ENCODE results near the gene ZSCAN26.

Gene ZSCAN26

DNA sequence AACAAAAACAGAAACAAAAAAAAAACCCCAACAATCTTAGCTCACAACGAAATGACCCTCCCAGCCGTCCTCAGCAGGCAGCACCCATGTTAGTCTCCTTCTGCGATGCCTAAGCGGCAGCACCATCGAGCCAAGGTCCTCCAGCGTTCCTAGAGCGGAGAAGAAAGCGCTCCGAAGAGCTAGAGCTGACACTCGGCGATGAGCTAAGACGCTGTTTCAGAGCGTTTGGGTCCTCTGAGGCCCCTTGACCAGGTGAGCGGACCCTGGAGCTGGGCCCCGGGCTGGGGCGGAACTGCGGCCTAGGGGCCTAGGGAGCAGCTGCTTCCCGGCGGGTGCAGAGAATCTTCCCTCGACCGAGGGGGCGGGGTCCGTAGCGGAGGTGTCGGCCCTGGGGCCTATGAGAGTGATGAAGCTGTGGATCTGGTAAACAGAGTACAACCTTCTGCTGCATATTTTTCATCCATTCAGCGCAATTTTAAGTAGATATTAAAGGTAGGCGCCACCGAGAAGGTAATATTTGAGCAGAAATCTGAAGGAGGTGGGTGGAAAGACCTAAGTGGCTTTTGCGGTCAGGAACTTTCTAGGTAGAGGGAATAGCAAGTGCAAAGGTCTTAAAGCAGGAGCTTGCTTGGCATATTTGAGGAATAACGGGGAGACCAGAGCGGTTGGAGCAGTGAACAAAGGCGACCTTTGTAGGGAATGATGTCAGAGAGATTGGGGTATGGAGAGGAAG is at the start of gene ZSCAN26:
ZSCAN26 (plus strand) TSS at position 182 of the 733 bp plus-strand sequence. CDS start 4,777 bp downstream, outside the sequence.
- peak; percentile 88 for DNase-seq (ENCODE audit: low spot score)

DNA sequence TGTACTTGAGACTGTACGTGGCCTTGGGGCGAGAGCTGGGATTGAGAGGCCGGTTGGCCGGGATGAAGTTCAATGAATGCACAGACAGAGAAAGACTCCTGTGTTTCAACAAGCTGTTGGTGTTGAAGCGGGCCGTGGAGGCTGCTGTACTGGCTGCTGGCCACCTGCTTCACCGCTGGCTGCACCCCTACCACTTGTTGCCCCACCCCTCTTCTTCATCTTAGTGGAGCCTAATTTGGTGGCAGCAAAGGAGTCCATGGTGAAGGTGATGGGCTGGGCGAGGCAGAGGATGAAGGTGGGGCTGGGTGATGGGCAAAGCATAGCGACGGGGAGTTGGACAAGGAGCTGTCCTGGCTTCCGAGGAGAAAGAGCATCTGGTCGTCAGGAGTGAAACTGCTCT is 49.1 kb upstream of the ZSCAN26 start:
- DNase-seq (ENCODE audit: low spot score): no peak

DNA sequence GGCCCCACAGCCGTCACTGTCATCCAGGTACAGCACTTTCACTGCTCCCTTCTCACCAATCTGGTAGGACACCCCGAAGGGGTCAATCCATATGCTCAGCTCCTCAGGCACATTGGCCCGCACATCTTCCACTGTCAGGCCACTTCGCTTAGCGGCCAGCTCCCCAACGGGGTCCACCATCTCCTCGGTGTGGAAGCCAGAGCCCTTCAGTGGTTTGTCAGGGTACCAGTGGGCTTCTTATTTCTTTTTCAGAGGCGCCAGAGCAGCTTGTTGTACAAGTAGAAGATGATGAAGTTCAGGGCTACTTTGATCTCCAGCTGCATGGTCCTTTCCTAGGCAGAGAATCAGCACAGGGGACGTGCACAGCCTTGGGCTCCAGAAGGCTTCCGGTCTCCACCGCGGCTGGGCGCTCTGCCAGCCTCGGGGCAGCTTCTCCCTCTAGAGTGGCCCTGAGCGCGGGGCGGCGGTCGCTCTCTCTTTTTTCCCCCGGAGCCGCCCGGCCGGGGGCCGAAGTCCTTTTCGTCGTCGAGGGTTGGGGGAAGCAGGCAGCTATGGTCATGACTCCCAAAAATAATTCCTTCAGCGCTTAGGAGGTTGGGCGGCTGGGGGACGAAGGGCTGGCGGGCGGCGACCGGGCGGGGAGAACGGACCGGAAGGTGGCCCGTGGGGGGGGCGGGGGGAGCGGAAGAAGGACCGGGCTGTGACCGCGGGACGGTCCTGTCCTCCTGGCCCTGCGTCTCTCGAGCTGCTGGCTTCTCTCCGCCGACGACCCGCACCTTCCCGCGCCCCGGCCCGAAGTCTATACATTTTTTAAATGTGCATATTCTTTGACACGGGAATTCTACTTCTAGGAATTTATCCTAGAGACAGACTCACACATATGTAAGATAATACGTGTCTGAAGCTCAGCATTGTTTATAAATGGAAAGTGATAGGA is 48.4 kb upstream of the ZSCAN26 start:
- peak; percentile 45 for DNase-seq (ENCODE audit: low spot score)

DNA sequence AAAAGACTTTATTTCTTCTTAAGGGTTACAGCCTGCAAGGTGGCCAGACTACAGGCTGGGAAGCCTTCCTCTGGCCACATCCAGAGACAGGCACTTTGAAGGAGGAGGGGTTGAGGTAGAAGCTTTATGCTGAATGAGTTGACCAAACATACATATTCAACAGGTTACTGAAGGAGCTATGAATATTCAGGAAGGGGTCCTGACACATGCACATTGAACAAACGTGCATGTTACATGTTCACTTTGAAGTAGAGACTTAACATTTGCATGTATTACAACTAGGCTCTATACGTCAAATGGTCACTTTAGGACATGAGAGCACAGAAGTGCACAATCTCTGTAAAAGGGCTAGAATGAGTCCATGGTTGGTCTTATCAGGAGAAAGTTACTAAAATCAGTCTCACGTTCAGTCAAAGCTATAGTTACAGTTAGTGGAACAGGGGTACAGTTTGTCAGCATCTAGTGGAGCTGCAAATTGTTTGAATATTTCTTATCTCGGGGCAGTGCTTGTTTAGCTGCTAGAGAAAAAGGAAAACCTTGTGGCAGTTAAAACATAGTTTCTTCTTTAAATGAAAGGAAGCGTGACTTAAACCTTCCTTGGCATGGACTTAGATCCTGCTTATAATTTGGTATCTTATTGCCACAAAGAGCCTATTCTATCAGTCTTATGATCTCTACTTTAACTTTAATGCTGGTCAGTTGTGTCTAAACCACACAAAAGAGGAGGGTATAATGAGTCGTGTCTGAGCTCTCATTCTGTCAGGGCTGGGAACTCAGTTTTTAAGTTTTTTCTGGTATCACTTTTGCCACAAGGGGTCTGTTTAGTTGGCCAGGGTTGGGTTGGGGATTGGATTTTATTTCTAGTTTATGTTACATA is 46.4 kb upstream of the ZSCAN26 start:
- no peak for DNase-seq (ENCODE audit: low spot score)

DNA sequence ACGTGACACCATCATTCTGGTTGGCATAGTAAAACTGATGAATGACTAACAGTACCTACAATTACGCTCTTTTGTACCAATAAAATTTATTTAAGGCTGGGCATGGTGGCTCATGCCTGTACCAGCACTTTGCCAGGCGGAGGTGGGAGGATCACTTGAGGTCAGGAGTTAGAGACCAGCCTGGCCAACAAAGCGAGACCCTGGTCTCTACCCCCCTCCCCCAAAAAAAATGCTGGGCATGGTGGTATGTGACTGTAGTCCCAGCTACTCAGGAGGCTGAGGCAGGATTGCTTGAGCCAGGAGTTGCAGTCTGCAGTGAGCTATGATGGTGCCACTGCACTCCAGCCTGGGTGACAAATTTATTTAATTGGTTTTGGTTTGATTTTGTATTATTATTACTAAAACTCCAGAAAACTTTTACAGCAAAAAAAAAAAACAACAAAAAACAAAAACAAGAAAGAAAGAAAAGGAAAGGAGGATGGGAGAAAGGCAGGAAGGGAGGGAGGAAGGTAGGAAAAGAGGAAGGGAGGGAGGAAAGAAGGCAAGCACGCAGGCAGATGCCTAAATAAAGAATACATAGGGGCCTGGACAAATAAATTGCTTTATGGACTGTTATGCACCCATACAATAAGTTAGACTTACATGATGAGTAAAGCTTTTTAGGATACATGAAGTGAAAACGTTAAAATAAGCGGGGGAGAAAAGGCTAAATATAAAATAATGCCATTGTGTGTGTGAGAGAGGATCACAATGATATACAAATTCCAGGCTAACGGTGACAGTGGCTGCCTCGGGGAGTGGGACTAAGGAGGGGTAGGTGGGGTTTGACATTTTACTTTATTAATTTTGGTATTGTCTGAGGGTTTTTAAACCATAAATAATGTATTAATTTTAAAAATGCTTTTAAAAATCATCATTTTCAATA is 42.5 kb upstream of the ZSCAN26 start:
- DNase-seq (ENCODE audit: low spot score): no peak

DNA sequence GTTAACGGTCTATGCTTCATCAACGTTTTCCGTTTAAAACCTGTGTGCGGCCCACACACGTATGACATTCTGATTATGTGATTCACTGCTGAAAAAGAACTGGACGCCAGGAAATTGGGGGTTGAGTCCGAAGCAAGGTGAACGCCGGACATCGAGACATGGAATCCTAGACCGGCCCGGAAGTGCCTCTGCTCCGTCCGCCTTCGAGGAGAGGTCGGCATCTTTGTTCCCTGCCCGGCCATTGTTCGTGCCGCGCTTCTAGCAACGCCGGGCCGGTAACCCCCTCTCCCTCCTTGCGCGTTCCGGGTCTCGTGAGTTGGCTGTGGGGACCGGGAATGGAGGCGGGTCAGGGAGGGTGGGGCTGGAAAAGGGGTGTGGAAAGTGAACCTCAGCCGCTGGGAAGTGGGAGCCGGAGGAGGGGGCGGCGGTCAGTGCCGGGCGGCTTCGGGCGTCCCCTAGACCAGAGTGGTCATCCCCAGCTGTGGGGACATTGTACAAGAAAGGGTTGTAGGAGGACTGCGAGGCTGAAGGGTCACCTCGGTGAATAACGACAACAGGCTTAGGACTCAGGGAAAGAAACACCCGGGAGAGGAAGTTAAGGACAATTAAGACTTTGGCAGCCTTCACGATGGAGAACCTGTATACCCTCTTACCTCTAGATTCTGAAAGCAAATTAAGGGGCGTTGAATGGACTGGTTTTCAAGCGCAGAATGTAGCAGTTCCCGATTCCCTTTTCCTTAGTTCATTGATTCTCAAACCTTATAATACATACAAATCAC is 41.7 kb upstream of the ZSCAN26 start, which contains the start of gene ZSCAN9:
ZSCAN9 (plus strand) TSS at position 220 of the 779 bp plus-strand sequence. CDS start 1,810 bp downstream, outside the sequence.
- peak; percentile 54 for DNase-seq (ENCODE audit: low spot score)

DNA sequence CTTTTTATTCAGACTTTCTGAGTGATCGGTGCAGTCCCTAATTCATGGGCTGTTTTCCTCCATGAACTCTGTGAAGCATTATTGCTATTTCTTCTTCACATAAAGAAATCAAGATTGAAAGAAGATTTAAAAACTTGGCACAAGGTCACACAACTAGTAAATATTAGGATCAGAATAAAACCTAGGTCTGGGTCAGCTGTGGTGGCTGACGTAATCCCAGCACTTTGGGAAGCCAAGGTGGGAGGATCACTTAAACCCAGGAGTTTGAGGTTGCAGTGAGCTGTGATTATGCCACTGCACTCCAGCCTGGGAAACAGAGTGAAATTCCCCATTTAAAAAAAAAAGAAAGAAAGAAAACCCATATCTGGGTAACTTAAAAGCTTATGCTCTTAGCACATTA is 40.5 kb upstream of the ZSCAN26 start:
- DNase-seq (ENCODE audit: low spot score): no peak

DNA sequence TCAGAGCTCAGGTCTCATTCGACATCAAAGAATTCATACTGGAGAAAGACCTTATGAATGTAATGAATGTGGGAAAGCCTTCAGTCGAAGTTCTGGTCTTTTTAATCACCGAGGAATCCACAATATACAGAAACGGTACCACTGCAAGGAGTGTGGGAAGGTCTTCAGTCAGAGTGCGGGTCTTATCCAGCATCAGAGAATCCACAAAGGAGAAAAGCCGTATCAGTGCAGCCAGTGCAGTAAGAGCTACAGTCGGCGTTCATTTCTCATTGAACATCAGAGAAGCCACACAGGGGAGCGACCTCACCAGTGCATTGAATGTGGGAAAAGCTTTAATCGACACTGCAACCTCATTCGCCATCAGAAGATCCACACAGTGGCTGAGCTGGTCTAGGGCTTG is 34.2 kb upstream of the ZSCAN26 start:
- no peak for DNase-seq (ENCODE audit: low spot score)

DNA sequence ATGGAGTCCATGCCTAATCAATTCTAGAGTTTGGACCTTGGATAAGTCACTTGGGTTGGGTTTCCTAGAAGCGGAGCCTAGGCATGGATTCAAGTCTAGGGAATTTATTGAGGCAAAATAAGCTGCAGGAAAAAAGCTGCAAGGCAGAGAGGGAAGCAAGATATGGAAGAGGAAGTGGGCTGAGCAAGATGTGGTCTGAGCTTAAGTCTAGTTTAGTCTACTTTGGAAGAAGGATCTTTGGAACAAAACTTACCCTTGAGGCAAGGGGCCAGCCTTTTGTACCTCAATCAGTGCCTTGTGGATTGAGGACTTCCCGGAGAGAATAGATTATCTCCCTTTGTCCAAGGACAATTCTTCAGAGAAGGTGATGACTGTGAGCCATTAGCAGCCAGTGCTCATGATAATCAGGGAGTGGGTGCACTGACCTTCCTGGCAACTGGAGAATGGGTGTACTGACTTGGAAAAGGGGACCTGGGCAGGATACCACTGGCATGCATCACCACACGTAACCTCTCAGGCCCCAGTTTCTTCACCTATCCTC is 31.0 kb upstream of the ZSCAN26 start:
- no peak for DNase-seq (ENCODE audit: low spot score)

DNA sequence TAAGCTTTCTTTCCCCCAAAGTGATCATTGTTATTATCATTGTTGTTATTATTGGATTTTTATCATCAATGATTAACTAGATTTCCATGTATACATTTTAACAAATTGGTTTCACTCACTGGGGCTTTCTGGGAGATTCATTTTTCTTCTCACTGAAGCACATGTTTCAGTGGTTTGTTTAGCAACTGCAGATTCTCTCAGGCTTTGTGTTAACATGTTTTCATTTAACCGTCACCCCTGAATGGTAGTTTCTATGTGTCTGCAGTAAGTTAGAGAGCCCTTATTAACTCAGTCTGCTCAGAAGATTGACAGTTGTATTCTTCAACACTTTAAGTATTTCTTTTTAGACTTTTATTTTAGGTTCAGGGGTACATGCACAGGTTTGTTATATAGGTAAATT is 27.3 kb upstream of the ZSCAN26 start:
- DNase-seq (ENCODE audit: low spot score): no peak

DNA sequence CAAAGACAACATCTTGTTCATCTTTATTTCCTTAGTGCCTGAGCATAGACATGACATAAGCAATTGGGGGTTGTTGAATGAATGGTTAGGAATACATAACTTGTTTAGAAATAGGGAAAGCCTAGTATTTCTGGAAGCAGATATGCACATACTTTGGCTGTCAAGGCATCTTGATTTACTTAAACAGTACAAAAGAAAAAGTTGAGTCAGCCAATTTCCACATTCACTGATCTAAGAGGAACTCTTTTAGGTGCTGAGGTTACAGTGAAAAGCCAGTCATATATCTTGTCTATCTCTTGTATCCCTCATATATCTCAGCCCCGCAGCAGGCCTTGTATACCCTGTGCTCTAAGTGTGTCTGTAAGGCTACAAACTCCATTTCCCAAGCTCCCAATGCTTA is 26.5 kb upstream of the ZSCAN26 start:
- DNase-seq (ENCODE audit: low spot score): no peak

DNA sequence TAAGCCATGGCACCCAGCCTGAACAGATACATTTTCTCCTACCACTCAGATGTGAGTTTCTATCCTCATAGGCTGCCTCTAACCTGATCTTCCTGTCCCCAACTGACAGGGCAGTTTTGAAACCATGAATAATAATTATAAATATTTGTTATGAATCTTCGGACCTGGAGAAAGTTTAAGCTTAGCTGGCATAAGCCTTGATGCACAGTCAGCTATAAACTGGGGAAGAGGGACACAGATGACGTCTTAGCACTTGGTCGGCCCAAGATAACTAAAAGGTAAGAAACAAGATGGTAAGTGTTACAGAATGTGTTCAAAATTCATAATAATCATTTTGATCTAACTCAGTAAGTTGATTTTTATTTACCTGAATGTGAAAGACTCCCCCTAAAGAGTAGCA is 23.0 kb upstream of the ZSCAN26 start:
- no peak for DNase-seq (ENCODE audit: low spot score)

DNA sequence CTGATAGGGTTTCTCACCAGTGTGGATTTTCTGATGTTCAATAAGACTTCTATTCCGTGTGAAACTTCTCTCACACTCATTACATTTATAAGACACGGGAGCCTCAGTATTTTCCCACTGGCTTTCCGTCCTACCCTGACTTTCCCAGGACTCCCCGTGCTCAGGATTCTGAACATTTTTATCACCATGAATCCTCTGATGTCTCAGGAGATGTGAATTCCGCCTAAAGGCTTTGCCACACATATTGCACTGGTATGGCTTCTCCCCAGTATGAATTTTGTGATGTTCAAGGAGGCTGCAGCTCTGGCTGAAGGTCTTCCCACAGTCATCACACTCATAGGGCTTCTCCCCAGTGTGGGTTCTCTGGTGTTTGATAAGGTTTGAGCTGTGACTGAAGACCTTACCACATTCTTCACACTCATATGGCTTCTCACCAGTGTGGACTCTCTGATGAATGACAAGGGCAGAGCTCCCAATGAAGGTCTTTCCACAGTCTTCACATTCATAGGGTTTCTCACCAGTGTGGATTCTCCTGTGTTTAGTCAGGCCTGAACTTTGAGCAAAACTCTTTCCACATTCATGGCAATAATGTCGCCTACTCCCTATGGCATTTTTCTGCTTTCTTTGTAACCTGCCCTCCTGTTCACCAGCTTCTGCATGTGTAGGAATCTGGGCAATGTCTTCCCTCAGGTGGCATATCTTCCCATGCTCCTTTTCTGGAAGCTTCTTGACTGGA is 21.6 kb upstream of the ZSCAN26 start:
- DNase-seq (ENCODE audit: low spot score): no peak

DNA sequence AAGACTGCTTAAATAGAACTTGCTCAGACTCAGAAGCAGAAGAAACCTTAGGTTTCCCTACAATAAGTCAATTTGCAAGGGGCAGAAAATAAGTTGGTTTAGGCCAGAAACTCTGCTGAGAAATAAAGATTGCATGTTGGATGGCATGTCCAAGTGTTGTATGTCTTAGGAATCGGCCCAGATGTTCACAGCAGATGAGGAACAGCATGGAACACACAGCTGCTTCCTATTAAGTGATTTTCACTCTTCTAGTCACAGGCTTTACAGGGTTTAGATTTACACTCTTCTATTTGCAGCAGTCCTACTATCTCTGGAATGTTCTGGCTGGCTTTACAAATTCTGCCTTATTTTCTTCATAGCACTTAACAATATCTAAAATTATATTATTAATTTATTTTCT is 18.0 kb upstream of the ZSCAN26 start:
- DNase-seq (ENCODE audit: low spot score): no peak

DNA sequence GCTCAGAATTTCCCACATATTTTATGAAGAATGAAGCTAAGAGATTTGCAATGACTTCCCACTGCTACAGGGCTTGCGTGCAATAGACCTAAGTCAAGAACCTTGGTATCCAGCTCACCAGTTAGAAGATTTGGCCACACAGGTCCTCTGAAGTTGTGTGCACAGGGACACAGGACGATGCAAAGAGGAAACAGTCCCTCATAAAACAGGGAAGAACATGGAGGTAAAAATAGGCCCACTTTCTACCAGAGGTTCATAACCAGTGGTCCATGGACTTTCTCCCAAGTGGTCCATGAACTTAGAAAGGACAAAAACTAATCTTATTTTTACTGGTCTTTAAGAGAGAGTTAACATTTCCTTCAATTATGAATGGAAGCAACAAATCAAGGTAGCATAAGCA is 16.2 kb upstream of the ZSCAN26 start:
- no peak for DNase-seq (ENCODE audit: low spot score)

DNA sequence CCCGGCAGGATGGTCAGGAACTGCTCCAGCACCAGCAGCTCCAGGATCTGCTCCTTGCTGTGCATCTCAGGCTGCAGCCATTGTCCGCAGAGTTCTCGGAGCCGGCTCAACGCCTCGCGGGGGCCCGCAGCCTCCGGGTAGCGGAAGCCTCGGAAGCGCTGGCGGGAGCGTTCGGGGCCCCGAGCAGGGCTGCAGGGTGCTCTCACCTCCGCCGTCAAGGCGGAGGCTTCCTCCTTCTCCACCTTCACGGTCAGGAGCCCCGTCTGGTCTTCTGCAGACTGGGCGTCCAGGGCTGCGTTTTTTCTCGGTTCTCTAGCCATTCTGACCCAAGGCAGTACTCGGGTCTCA is 15.3 kb upstream of the ZSCAN26 start:
- DNase-seq (ENCODE audit: low spot score): no peak

DNA sequence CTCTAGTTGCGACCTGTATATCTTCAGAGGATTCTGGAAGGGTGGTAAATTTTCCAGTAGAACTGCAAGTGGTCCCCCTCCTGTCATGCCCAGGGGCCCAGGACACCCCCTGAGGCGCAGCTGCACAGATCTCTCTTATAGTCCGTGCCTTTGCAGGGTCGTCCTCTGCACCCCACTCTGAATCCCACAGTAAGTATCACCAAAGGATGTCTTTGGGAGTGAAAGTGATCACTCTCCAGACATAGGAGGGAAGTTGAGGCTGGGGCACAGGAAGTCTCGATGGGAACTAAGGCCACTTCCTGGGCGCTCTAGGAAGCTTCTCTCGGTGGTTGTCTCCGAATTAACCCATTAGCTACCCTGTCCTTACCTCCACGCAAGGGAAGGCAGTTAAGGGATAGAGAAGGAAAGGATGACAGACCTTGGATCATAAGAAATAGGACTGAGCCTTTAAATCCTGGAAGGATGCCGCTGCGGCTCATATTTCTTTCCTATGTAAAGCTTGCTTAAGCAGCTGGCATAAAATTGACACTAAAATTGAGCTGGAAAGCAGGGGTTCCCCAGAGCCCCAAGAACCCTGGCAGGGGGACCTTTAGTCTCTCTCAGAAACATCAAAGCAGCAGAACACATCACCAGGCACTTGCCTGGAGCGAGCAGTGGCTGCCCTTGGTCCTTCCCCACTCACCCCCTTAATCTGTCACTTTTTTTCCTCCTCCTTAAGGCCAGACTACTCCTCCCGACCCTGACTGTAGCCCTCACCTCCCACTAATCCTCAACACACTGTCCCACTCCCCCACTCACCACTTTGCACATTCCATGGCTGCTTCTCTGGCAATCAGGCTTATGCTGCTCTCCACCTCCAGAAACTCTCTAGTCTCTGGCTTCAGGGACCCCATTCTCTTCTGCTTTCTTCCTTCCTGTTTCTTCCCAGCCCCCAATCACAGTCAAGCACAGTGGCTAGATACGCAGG is 14.7 kb upstream of the ZSCAN26 start, which contains the start of gene ZKSCAN4:
ZKSCAN4 (minus strand) TSS at position 261 of the 967 bp plus-strand sequence. CDS start 289 bp downstream, outside the sequence.
- DNase-seq (ENCODE audit: low spot score): peak; percentile 88

DNA sequence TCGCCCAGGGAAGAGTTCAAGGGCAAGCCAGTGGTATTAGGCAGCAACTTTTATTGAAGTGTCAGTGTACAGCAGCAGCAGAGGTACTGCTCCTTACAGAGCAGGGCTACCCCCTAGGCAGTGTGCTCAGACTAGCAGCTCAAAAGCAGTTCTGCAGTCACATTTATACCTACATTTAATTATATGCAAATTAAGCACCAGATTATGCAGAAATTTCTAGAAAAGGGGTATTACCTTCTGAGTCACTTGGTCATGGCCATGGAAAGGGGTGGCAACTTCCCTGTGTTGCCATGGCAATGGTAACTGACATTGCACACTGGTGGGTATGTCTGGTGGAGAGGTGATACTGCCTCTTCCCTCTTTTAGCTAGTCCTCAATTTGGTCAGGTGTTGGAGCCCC is 12.8 kb upstream of the ZSCAN26 start:
- no peak for DNase-seq (ENCODE audit: low spot score)

All from putamen (tissue), 1 donor.